ENCODE data around the gene PCDH15. TPM values are rescaled to one million over a fixed set of nuclear protein-coding genes. Genes with fewer than 3 reads are reported as not detected.

Gene PCDH15
- total RNA-seq, 1 donor from 2014 or later = not detected

- H3K36me3 ChIP-seq (ENCODE audit: insufficient read depth, low read length) = no peaks in the 10 kb centered on the region
- no peak overlapping the region for H3K4me2 ChIP-seq (ENCODE audit: low read length)
- H2AFZ ChIP-seq (ENCODE audit: low read depth, low read length) = no peak overlapping the region
- H3K9ac ChIP-seq (ENCODE audit: low read length) = no peak overlapping the region
- no peak overlapping the region for H3K4me3 ChIP-seq (ENCODE audit: insufficient read depth, low read depth, low read length)
- no peaks in the 10 kb centered on the region for H4K20me1 ChIP-seq (ENCODE audit: insufficient read depth, low read length)
- H3K27ac ChIP-seq (ENCODE audit: low read depth, low read length) = no peak overlapping the region
- no peaks in the 10 kb centered on the region for H3K79me2 ChIP-seq (ENCODE audit: insufficient read depth, low read length)
- no peaks in the 10 kb centered on the region for H3K9me3 ChIP-seq (ENCODE audit: insufficient read depth, low read depth, low read length)
- FAIRE-seq (no peak), DNase-seq (ENCODE audit: low read depth) (no peak)
- no peaks in the 10 kb centered on the region for H3K4me1 Mint-ChIP-seq (ENCODE audit: low read depth, unreplicated experiment)
- no peaks in the 10 kb centered on the region for H3K4me1 ChIP-seq (ENCODE audit: insufficient read depth, low read length)
- no peak overlapping the region for H3K27ac Mint-ChIP-seq (ENCODE audit: unreplicated experiment)
- no peak for TF ChIP-seq CTCF (IDR thresholded peaks at IDR 0.05; ENCODE audit: insufficient read depth, low read depth, low read length)
- TF ChIP-seq EZH2 (IDR thresholded peaks at IDR 0.05; ENCODE audit: insufficient read depth, low read length) = no peak
- H3K4me3 Mint-ChIP-seq (ENCODE audit: unreplicated experiment) = no peak overlapping the region
- no peaks in the 10 kb centered on the region for H3K27me3 Mint-ChIP-seq (ENCODE audit: low read depth, unreplicated experiment)
- no peaks in the 10 kb centered on the region for H3K36me3 Mint-ChIP-seq (ENCODE audit: low read depth, unreplicated experiment)
- no peaks in the 10 kb centered on the region for H3K9me3 Mint-ChIP-seq (ENCODE audit: unreplicated experiment)
- no peaks in the 10 kb centered on the region for H3K27me3 ChIP-seq (ENCODE audit: insufficient read depth, low read length)
These were observed 297.2 kb downstream of the PCDH15 start for GRCh38 chr10:54503863-54504262.

DNA sequence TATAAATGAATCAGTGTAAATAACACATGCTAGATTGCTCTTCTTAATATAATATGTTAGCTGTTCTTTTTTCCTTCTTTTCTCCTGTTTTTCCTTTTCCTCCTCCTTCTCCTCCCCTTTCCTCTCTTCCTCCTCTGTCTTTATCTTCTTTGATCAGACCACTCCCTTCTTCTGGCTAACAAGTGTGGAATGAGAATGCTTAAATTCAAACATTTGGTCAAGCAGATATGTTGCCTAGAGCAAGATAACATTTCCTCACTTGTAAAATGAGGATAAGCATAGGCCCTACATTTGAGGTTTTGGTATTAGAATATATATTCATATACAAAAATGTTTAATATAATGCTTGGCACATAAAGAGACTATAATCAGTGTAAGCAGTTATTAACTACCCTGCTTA lies 299.1 kb downstream of the PCDH15 start:
- H2AFZ ChIP-seq (ENCODE audit: low read depth, low read length) = no peak overlapping the region
- no peak overlapping the region for H3K27ac ChIP-seq (ENCODE audit: low read depth, low read length)
- Mint-ChIP-seq H3K4me1 (ENCODE audit: low read depth, unreplicated experiment) (no peaks in the 10 kb centered on the region), H3K27me3 (ENCODE audit: low read depth, unreplicated experiment) (no peaks in the 10 kb centered on the region), H3K9me3 (ENCODE audit: unreplicated experiment) (no peaks in the 10 kb centered on the region), H3K27ac (ENCODE audit: unreplicated experiment) (no peak overlapping the region), H3K4me3 (ENCODE audit: unreplicated experiment) (no peak overlapping the region), H3K36me3 (ENCODE audit: low read depth, unreplicated experiment) (no peaks in the 10 kb centered on the region)
- no peaks in the 10 kb centered on the region for H3K4me1 ChIP-seq (ENCODE audit: insufficient read depth, low read length)
- TF ChIP-seq EZH2 (IDR thresholded peaks at IDR 0.05; ENCODE audit: insufficient read depth, low read length) (no peak), CTCF (IDR thresholded peaks at IDR 0.05; ENCODE audit: insufficient read depth, low read depth, low read length) (no peak)
- H4K20me1 ChIP-seq (ENCODE audit: insufficient read depth, low read length) = no peaks in the 10 kb centered on the region
- no peak for DNase-seq (ENCODE audit: low read depth)
- H3K79me2 ChIP-seq (ENCODE audit: insufficient read depth, low read length) = no peaks in the 10 kb centered on the region
- H3K4me2 ChIP-seq (ENCODE audit: low read length) = no peak overlapping the region
- no peak for FAIRE-seq
- no peaks in the 10 kb centered on the region for H3K27me3 ChIP-seq (ENCODE audit: insufficient read depth, low read length)
- H3K36me3 ChIP-seq (ENCODE audit: insufficient read depth, low read length) = no peaks in the 10 kb centered on the region
- no peak overlapping the region for H3K9ac ChIP-seq (ENCODE audit: low read length)
- no peak overlapping the region for H3K4me3 ChIP-seq (ENCODE audit: insufficient read depth, low read depth, low read length)
- H3K9me3 ChIP-seq (ENCODE audit: insufficient read depth, low read depth, low read length) = no peaks in the 10 kb centered on the region

- DNase-seq (ENCODE audit: low read depth) (no peak), FAIRE-seq (no peak)
- H2AFZ ChIP-seq (ENCODE audit: low read depth, low read length) = no peak overlapping the region
- H3K9me3 ChIP-seq (ENCODE audit: insufficient read depth, low read depth, low read length) = no peaks in the 10 kb centered on the region
- no peaks in the 10 kb centered on the region for H3K36me3 Mint-ChIP-seq (ENCODE audit: low read depth, unreplicated experiment)
- no peaks in the 10 kb centered on the region for H3K27me3 Mint-ChIP-seq (ENCODE audit: low read depth, unreplicated experiment)
- H3K9ac ChIP-seq (ENCODE audit: low read length) = no peak overlapping the region
- H3K27ac ChIP-seq (ENCODE audit: low read depth, low read length) = no peak overlapping the region
- no peaks in the 10 kb centered on the region for H3K36me3 ChIP-seq (ENCODE audit: insufficient read depth, low read length)
- no peaks in the 10 kb centered on the region for H3K27me3 ChIP-seq (ENCODE audit: insufficient read depth, low read length)
- no peak overlapping the region for H3K4me3 ChIP-seq (ENCODE audit: insufficient read depth, low read depth, low read length)
- no peaks in the 10 kb centered on the region for H3K79me2 ChIP-seq (ENCODE audit: insufficient read depth, low read length)
- H3K4me3 Mint-ChIP-seq (ENCODE audit: unreplicated experiment) = no peak overlapping the region
- H3K4me1 ChIP-seq (ENCODE audit: insufficient read depth, low read length) = no peaks in the 10 kb centered on the region
- no peaks in the 10 kb centered on the region for H3K9me3 Mint-ChIP-seq (ENCODE audit: unreplicated experiment)
- TF ChIP-seq EZH2 (IDR thresholded peaks at IDR 0.05; ENCODE audit: insufficient read depth, low read length) = no peak
- no peak overlapping the region for H3K4me2 ChIP-seq (ENCODE audit: low read length)
- H4K20me1 ChIP-seq (ENCODE audit: insufficient read depth, low read length) = no peaks in the 10 kb centered on the region
- no peak overlapping the region for H3K27ac Mint-ChIP-seq (ENCODE audit: unreplicated experiment)
- H3K4me1 Mint-ChIP-seq (ENCODE audit: low read depth, unreplicated experiment) = no peaks in the 10 kb centered on the region
These were observed 304.2 kb downstream of the PCDH15 start for GRCh38 chr10:54496852-54497251.
